Kidney (tissue), 14 donors: ENCODE results near the gene MNT. TPM values are rescaled to one million over a fixed set of nuclear protein-coding genes. Genes with fewer than 3 reads are reported as not detected.

Source experiments
- DNase-seq, 5 donors: peaks; one replicate each; pipeline ENCODE4 v3.0.0-alpha.2; 2013 to 2020
- FAIRE-seq: peaks from 2 replicates; lab custom pipeline; 2012; peaks lifted over from hg19 to GRCh38; lab: Jason Lieb, UNC
- H3K27ac ChIP-seq, 2 donors: one replicate each; pipeline ENCODE4 v1.7.0; 2013; ENCODE audit warnings: low read depth in 2 of 2, low read length in 2 of 2, inconsistent platforms in 1 of 2
- H3K27me3 ChIP-seq: one replicate; pipeline ENCODE4 v1.7.1; 2013; ENCODE audit warnings: low read length, inconsistent platforms; ENCODE audit not compliant: control insufficient read depth, insufficient read depth
- H3K36me3 ChIP-seq, 3 donors: one replicate each; pipeline versions ENCODE4 v1.7.0 to v1.7.1; 2013; ENCODE audit warnings: low read length in 3 of 3, control low read depth in 1 of 3, inconsistent platforms in 1 of 3; ENCODE audit not compliant: insufficient read depth in 3 of 3, control insufficient read depth in 2 of 3
- H3K4me1 ChIP-seq, 3 donors: one replicate each; pipeline versions ENCODE4 v1.7.0 to v1.7.1; 2013; ENCODE audit warnings: low read length in 3 of 3, inconsistent platforms in 1 of 3, low read depth in 1 of 3; ENCODE audit not compliant: control insufficient read depth in 2 of 3, insufficient read depth in 2 of 3
- H3K4me3 ChIP-seq, 3 donors: one replicate each; pipeline versions ENCODE4 v1.7.0 to v1.8.1; 2013; ENCODE audit warnings: low read length in 3 of 3, control low read depth in 1 of 3, inconsistent platforms in 1 of 3
- H3K9ac ChIP-seq, 3 donors: one replicate each; pipeline versions ENCODE4 v1.7.0 to v1.7.1; 2013; ENCODE audit warnings: low read length in 3 of 3, control low read depth in 1 of 3, inconsistent platforms in 1 of 3
- H3K9me3 ChIP-seq, 3 donors: one replicate each; pipeline versions ENCODE4 v1.7.0 to v1.7.1; 2013; ENCODE audit warnings: low read length in 3 of 3, control low read depth in 1 of 3, inconsistent platforms in 1 of 3; ENCODE audit not compliant: control insufficient read depth in 2 of 3, insufficient read depth in 1 of 3
- CTCF ChIP-seq: IDR thresholded peaks from 3 replicates; pipeline ENCODE4 v1.5.1; 2012; ENCODE audit warnings: mild to moderate bottlenecking, moderate library complexity, borderline replicate concordance; ENCODE audit not compliant: insufficient read depth; ENCODE audit errors: extremely low read depth
- intact Hi-C: fragments of 100-400 bp; cut with DNase I; formaldehyde crosslinking; loops from one replicate; pipeline ENCODE4 v1.11.1; 2022
- polyA plus RNA-seq: library from polyadenylated mRNA; stranded (reverse); fragments of 350-450 nt; fragmentation: Illumina TruSeq; extraction: RNeasy Lipid Tissue Mini Kit (QIAGEN cat#74804); gene quantifications from one replicate; pipeline ENCODE4 v1.2.3, GENCODE V29; 2014; ENCODE audit warnings: low read depth, low replicate concordance; ENCODE audit not compliant: insufficient read depth
- total RNA-seq: library from RNA; stranded (reverse); fragmentation: NEBNext Ultra II Directional; extraction: Animal tissue kit (Norgen Biotek cat#: 25700); gene quantifications from one replicate; pipeline ENCODE4 v1.2.1, GENCODE V29; 2021
- donor health status: control.
- donor health status: control.
- donor health status: control.
- donor health status: control.
- donor health status: control.
- donor health status: DM: yes; HTN: yes; CAD: no.
- donor health status: Normal renal cell carcinoma (clear cell type).

MNT gene
- total and polyA plus RNA-seq, 2 donors from 2014 or later, result 3.7 to 39.8 TPM

GRCh38 chr17:2357931-2358434, 42.9 kb downstream of the MNT start:
- DNase-seq (peak in 1 of 5 donors; percentile 54), FAIRE-seq (no peak)
- peaks cover 0 to 4% (median 0%) of the 10 kb centered on the region in 3 donors for H3K36me3 ChIP-seq
- peaks cover 0 to 4% (median 0%) of the 10 kb centered on the region in 3 donors for H3K4me1 ChIP-seq
- no peak overlapping the region for H3K27ac ChIP-seq
- no peak overlapping the region for H3K9ac ChIP-seq
- no peaks in the 10 kb centered on the region for H3K27me3 ChIP-seq
- intact Hi-C loops, result no loop called here
- no peak for TF ChIP-seq CTCF
- no peaks in the 10 kb centered on the region for H3K9me3 ChIP-seq
- no peak overlapping the region for H3K4me3 ChIP-seq

DNA sequence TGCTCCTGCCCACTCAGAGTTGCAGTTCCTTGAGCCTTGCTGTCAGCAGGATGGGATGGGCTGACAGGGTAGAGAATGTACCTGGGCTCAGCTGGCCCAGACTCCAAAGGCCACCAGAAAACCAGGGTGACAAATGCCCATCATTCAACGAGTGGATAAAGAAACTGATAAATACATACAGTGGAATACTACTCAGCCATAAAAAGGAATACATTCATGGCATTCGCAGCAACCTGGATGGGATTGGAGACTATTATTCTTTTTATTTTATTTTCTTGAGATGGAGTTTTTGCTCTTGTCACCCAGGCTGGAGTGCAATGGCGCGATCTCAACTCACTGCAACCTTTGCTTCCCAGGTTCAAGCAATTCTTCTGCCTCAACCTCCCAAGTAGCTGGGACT, 43.6 kb downstream of the MNT start:
- no peak for DNase-seq
- no peak for TF ChIP-seq CTCF
- Histone ChIP-seq H3K4me3 (no peak overlapping the region), H3K4me1 (peaks cover 0 to 4% (median 0%) of the 10 kb centered on the region in 3 donors), H3K9me3 (no peaks in the 10 kb centered on the region), H3K36me3 (no peaks in the 10 kb centered on the region), H3K27me3 (no peaks in the 10 kb centered on the region), H3K9ac (no peak overlapping the region), H3K27ac (no peak overlapping the region)
- FAIRE-seq, result no peak
- intact Hi-C loops, result no loop called here

GRCh38 chr17:2354311-2354710, 46.5 kb downstream of the MNT start:
- intact Hi-C loops, result no loop called here
- H3K27ac ChIP-seq, result no peak overlapping the region
- no peak for TF ChIP-seq CTCF

GRCh38 chr17:2351269-2351668, 49.6 kb downstream of the MNT start:
- H3K27ac ChIP-seq, result no peak overlapping the region
- no peak overlapping the region for H3K9ac ChIP-seq
- no peaks in the 10 kb centered on the region for H3K9me3 ChIP-seq
- TF ChIP-seq CTCF, result no peak
- H3K27me3 ChIP-seq, result no peaks in the 10 kb centered on the region
- H3K4me3 ChIP-seq, result no peak overlapping the region
- DNase-seq (no peak), FAIRE-seq (no peak)
- peaks cover 0 to 4% (median 0%) of the 10 kb centered on the region in 3 donors for H3K4me1 ChIP-seq
- intact Hi-C loops, result no loop called here
- no peaks in the 10 kb centered on the region for H3K36me3 ChIP-seq

More at GRCh38 chr17:2354311-2354710, 46.5 kb downstream of the MNT start:
- Histone ChIP-seq H3K9ac (no peak overlapping the region), H3K27me3 (no peaks in the 10 kb centered on the region), H3K36me3 (no peaks in the 10 kb centered on the region), H3K4me3 (no peak overlapping the region), H3K9me3 (no peaks in the 10 kb centered on the region), H3K4me1 (no peaks in the 10 kb centered on the region)
- DNase-seq, result no peak
- no peak for FAIRE-seq
